Spleen (tissue), 11 donors: ENCODE data around the gene ITGB2. TPM values are rescaled to one million over a fixed set of nuclear protein-coding genes. Genes with fewer than 3 reads are reported as not detected.

Experiments used
- DNase-seq: peaks from one replicate; pipeline ENCODE4 v3.0.0-alpha.2; 2020
- H3K27ac ChIP-seq, 8 donors: fragments of 200-600 bp; sonication (generic) in 7 of 8; 1 replicate in 4 of 8; 2 replicates in 4 of 8; pipeline versions ENCODE4 v1.5.0 to v1.8.0; 2016 to 2021; ENCODE audit warnings: inconsistent platforms in 4 of 8, mild to moderate bottlenecking in 4 of 8, moderate library complexity in 1 of 8
- H3K27me3 ChIP-seq, 7 donors: fragments of 200-600 bp; sonication (generic) in 6 of 7; replicated peaks in 1 of 7; 1 replicate in 4 of 7; 2 replicates in 3 of 7; pipeline versions ENCODE4 v1.5.0 to v1.8.0; 2016 to 2021; ENCODE audit warnings: inconsistent platforms in 3 of 7, mild to moderate bottlenecking in 1 of 7
- H3K36me3 ChIP-seq, 6 donors: fragments of 200-600 bp; sonication (generic) in 5 of 6; 1 replicate in 4 of 6; 2 replicates in 2 of 6; pipeline versions ENCODE4 v1.5.0 to v1.8.0; 2016 to 2021; ENCODE audit warnings: inconsistent platforms in 2 of 6
- H3K4me1 ChIP-seq, 6 donors: fragments of 200-600 bp; sonication (generic) in 5 of 6; 1 replicate in 3 of 6; 2 replicates in 3 of 6; pipeline versions ENCODE4 v1.5.0 to v1.8.0; 2016 to 2021; ENCODE audit warnings: inconsistent platforms in 3 of 6
- H3K4me3 ChIP-seq, 8 donors: fragments of 200-600 bp; sonication (generic) in 7 of 8; 1 replicate in 4 of 8; 2 replicates in 4 of 8; pipeline versions ENCODE4 v1.5.0 to v1.8.0; 2016 to 2021; ENCODE audit warnings: inconsistent platforms in 4 of 8, mild to moderate bottlenecking in 4 of 8, moderate library complexity in 2 of 8
- H3K9me3 ChIP-seq, 8 donors: fragments of 200-600 bp; sonication (generic) in 7 of 8; 1 replicate in 4 of 8; 2 replicates in 4 of 8; pipeline versions ENCODE4 v1.5.0 to v1.8.0; 2016 to 2021; ENCODE audit warnings: inconsistent platforms in 4 of 8
- CTCF ChIP-seq, 11 experiments: fragments of 200-600 bp in 7 of 11; fragments of 450-650 bp in 4 of 11; sonication (generic) in 4 of 11; IDR thresholded peaks in 8 of 11; conservative IDR thresholded peaks in 3 of 11; 1 replicate in 7 of 11; 2 replicates in 4 of 11; pipeline versions ENCODE4 v1.4.0 to v1.8.0; 2016 to 2021; ENCODE audit warnings: antibody characterized with exemption in 11 of 11, inconsistent platforms in 4 of 11, mild to moderate bottlenecking in 1 of 11
- POLR2A ChIP-seq, 3 donors: fragments of 450-650 bp; IDR thresholded peaks; one replicate each; pipeline ENCODE4 v1.5.1; 2017; ENCODE audit warnings: antibody characterized with exemption in 3 of 3, mild to moderate bottlenecking in 1 of 3
- POLR2AphosphoS5 ChIP-seq, 3 donors: sonication (generic); formaldehyde crosslinking; IDR thresholded peaks; one replicate each; pipeline ENCODE4 v1.5.1; 2017; ENCODE audit warnings: antibody characterized with exemption in 3 of 3
- WGBS, 5 donors: extraction: QIAGEN DNeasy Blood & Tissue Kit in 3 of 5; methylation state at CpG; one replicate each; pipeline versions ENCODE4 v1.1.5 to v1.1.7; 2013 to 2018; 5-methylcytosine and 5-hydroxymethylcytosine counted together
- intact Hi-C: fragments of 100-400 bp; cut with DNase I; formaldehyde crosslinking; loops from one replicate; pipeline ENCODE4 v1.15.0; 2023; ENCODE audit warnings: low total_unique reads
- polyA plus RNA-seq, 3 donors: library from polyadenylated mRNA; stranded (reverse); fragments of 200-250 nt; gene quantifications; one replicate each; pipeline ENCODE4 v1.2.1, GENCODE V29; 2013
- total RNA-seq, 7 donors: library from RNA; depleted of rRNA in 3 of 7; stranded (reverse); fragments of >200 nt in 3 of 7; fragmentation: NEBNext Ultra II Directional in 4 of 7; extraction: Animal tissue kit (Norgen Biotek cat#: 25700) in 4 of 7; gene quantifications; one replicate each; pipeline versions ENCODE4 v1.1.0 to v1.2.1, GENCODE V29; 2016 to 2021
- donor health status: healthy with polysubstance abuse.
- donor health status: DM: no; HTN: no; CAD: no; lungs with moderate emphysema.
- donor health status: DM: no; HTN: no; CAD: no.
- donor health status: Bipolar disorder and iron deficiency.
- donor health status: healthy.
- donor health status: DM: no; HTN: no; CAD: no.
- donor health status: DM: yes; HTN: yes; CAD: no.

Gene ITGB2
- total and polyA plus RNA-seq, 10 donors: 92.1 to 754 (median 338) TPM

GRCh38 chr21:44962403-44962966 is 41.8 kb upstream of the ITGB2 start:
- no peaks in the 10 kb centered on the region for H3K27me3 ChIP-seq
- H3K4me1 ChIP-seq: peaks cover 17 to 95% (median 52%) of the 10 kb centered on the region in 6 donors
- intact Hi-C loops: no loop called here
- H3K4me3 ChIP-seq: no peak overlapping the region
- WGBS, 5 donors: 69 to 90% (median 83%) methylated on average over 9 of the region's 9 CpGs
- no peaks in the 10 kb centered on the region for H3K9me3 ChIP-seq
- H3K27ac ChIP-seq: peak overlapping the region in 4 of 8 donors; percentile 0 to 43 (median 24)
- DNase-seq: peak; percentile 36
- peaks cover 0 to 77% (median 14%) of the 10 kb centered on the region in 6 donors for H3K36me3 ChIP-seq
- TF ChIP-seq POLR2A (IDR thresholded peaks at IDR 0.05) (no peak), POLR2AphosphoS5 (IDR thresholded peaks at IDR 0.05) (peak in 1 of 3 donors; percentile 12)

GRCh38 chr21:44960141-44961092 is 39.7 kb upstream of the ITGB2 start:
- H3K27ac ChIP-seq: peak overlapping the region in 5 of 8 donors; percentile 47 to 71 (median 69)

GRCh38 chr21:44959376-44960091 is 38.8 kb upstream of the ITGB2 start:
- Histone ChIP-seq H3K27ac (peak overlapping the region in 6 of 8 donors; percentile 30 to 71 (median 65)), H3K4me3 (no peak overlapping the region), H3K36me3 (peaks cover 0 to 89% (median 23%) of the 10 kb centered on the region in 6 donors), H3K27me3 (no peaks in the 10 kb centered on the region), H3K9me3 (no peaks in the 10 kb centered on the region), H3K4me1 (peaks cover 4 to 93% (median 36%) of the 10 kb centered on the region in 6 donors)
- DNase-seq: peak; percentile 73
- intact Hi-C loops: no loop called here
- TF ChIP-seq POLR2A (IDR thresholded peaks at IDR 0.05): no peak
- no peak for TF ChIP-seq CTCF (IDR thresholded peaks at IDR 0.05 in 8 of 11, conservative IDR thresholded peaks at IDR 0.05 in 3 of 11)
- WGBS, 5 donors: 77 to 93% (median 90%) methylated on average over 17 to 26 of the region's 26 CpGs

More at GRCh38 chr21:44960141-44961092, 39.7 kb upstream of the ITGB2 start:
- Histone ChIP-seq H3K9me3 (no peaks in the 10 kb centered on the region), H3K36me3 (peaks cover 0 to 82% (median 22%) of the 10 kb centered on the region in 6 donors), H3K4me3 (no peak overlapping the region), H3K27me3 (no peaks in the 10 kb centered on the region), H3K4me1 (peaks cover 4 to 95% (median 41%) of the 10 kb centered on the region in 6 donors)
- peak; percentile 58 for DNase-seq
- 92 to 93% (median 92%) methylated on average over 20 to 23 of the region's 23 CpGs for WGBS, 5 donors
- no peak for TF ChIP-seq POLR2A (IDR thresholded peaks at IDR 0.05)
- no peak for TF ChIP-seq POLR2AphosphoS5 (IDR thresholded peaks at IDR 0.05)
- no peak for TF ChIP-seq CTCF (IDR thresholded peaks at IDR 0.05 in 8 of 11, conservative IDR thresholded peaks at IDR 0.05 in 3 of 11)
- intact Hi-C loops: no loop called here

GRCh38 chr21:44958471-44959191 is 37.9 kb upstream of the ITGB2 start:
- peak; percentile 78 for DNase-seq
- intact Hi-C loops: no loop called here
- Histone ChIP-seq H3K4me1 (peaks cover 0 to 94% (median 33%) of the 10 kb centered on the region in 6 donors), H3K27me3 (no peaks in the 10 kb centered on the region), H3K36me3 (peaks cover 0 to 94% (median 25%) of the 10 kb centered on the region in 6 donors), H3K4me3 (no peak overlapping the region), H3K9me3 (no peaks in the 10 kb centered on the region), H3K27ac (peak overlapping the region in 5 of 8 donors; percentile 30 to 71 (median 69))
- TF ChIP-seq POLR2A (IDR thresholded peaks at IDR 0.05) (no peak), POLR2AphosphoS5 (IDR thresholded peaks at IDR 0.05) (peak; percentile 72 to 81 (median 80))
- 64 to 78% (median 75%) methylated on average over 16 to 28 of the region's 28 CpGs for WGBS, 5 donors
